ENCODE data around the gene METTL9.

- TF ChIP-seq CTCF (conservative IDR thresholded peaks at IDR 0.05; ENCODE audit: low read length) (no peak), EZH2phosphoT487 (IDR thresholded peaks at IDR 0.05; ENCODE audit: borderline replicate concordance, low read depth, low read length) (no peak)
Observed at GRCh38 chr16:21563676-21564075, 35.7 kb upstream of the METTL9 start.
